CD4-positive, alpha-beta T cell (primary cell): ENCODE measurements around the gene ATP4A. TPM values are rescaled to one million over a fixed set of nuclear protein-coding genes. Genes with fewer than 3 reads are reported as not detected.

ENCODE experiments used
- ATAC-seq: fragments of 200-7000 bp; cut with Tn5 transposase; one replicate; pipeline ENCODE4 v1.10.0; 2022; ENCODE audit warnings: mild to moderate bottlenecking; ENCODE audit not compliant: poor library complexity
- CTCF ChIA-PET: fragments of 350-600 bp; sonication (Branson Sonifier 250); formaldehyde crosslinking; loops from one replicate; lab custom pipeline; 2021; ENCODE audit warnings: antibody characterized with exemption, inconsistent platforms; lab: Charles Lee
- POLR2A ChIA-PET: fragments of 350-600 bp; sonication (Branson Sonifier 250); formaldehyde crosslinking; loops from one replicate; lab custom pipeline; 2021; ENCODE audit warnings: antibody characterized with exemption, inconsistent platforms; lab: Charles Lee
- DNase-seq, 14 experiments: peaks; one replicate each; pipeline ENCODE4 v3.0.0-alpha.2; 2013 to 2020; ENCODE audit warnings: mixed read lengths in 2 of 14
- H3K27ac ChIP-seq, 2 donors: one replicate each; pipeline versions ENCODE4 v1.5.1 to v1.7.0; 2013; ENCODE audit warnings: low read length in 2 of 2, low read depth in 1 of 2, mild to moderate bottlenecking in 1 of 2
- H3K27me3 ChIP-seq, 2 experiments: 1 replicate in 1 of 2; 2 replicates in 1 of 2; pipeline versions ENCODE4 v1.6.1 to v1.7.0; 2013; ENCODE audit warnings: low read length in 2 of 2, control low read depth in 1 of 2, mild to moderate bottlenecking in 1 of 2, moderate library complexity in 1 of 2; ENCODE audit not compliant: insufficient read depth in 2 of 2, control insufficient read depth in 1 of 2
- H3K36me3 ChIP-seq: one replicate; pipeline ENCODE4 v1.6.1; 2013; ENCODE audit warnings: low read length, control low read depth; ENCODE audit not compliant: insufficient read depth
- H3K4me1 ChIP-seq: one replicate; pipeline ENCODE4 v1.6.1; 2013; ENCODE audit warnings: low read length, control low read depth; ENCODE audit not compliant: insufficient read depth
- H3K4me3 ChIP-seq: one replicate; pipeline ENCODE4 v1.5.1; 2013; ENCODE audit warnings: mild to moderate bottlenecking, low read length, moderate library complexity
- H3K9me3 ChIP-seq, 2 experiments: 1 replicate in 1 of 2; 2 replicates in 1 of 2; pipeline versions ENCODE4 v1.6.1 to v1.7.0; 2013; ENCODE audit warnings: low read length in 2 of 2, mild to moderate bottlenecking in 2 of 2, control low read depth in 1 of 2, moderate library complexity in 1 of 2; ENCODE audit not compliant: control insufficient read depth in 1 of 2, insufficient read depth in 1 of 2
- H3K27ac Mint-ChIP-seq: one replicate; pipeline ENCODE4 v1.8.0; 2020; ENCODE audit warnings: mixed read lengths
- H3K27me3 Mint-ChIP-seq: one replicate; pipeline ENCODE4 v1.8.0; 2021; ENCODE audit warnings: mixed read lengths
- H3K36me3 Mint-ChIP-seq: one replicate; pipeline ENCODE4 v1.8.0; 2021; ENCODE audit warnings: low read depth, mixed read lengths
- H3K4me1 Mint-ChIP-seq: one replicate; pipeline ENCODE4 v1.8.0; 2021; ENCODE audit warnings: low read depth, mixed read lengths
- H3K4me3 Mint-ChIP-seq: one replicate; pipeline ENCODE4 v1.8.0; 2020; ENCODE audit warnings: mild to moderate bottlenecking, mixed read lengths
- H3K9me3 Mint-ChIP-seq: one replicate; pipeline ENCODE4 v1.8.0; 2020; ENCODE audit warnings: mixed read lengths
- CTCF ChIP-seq: fragments of 200-600 bp; IDR thresholded peaks from one replicate; pipeline ENCODE4 v1.8.0; 2022; ENCODE audit warnings: antibody characterized with exemption, mild to moderate bottlenecking
- intact Hi-C, 2 experiments: fragments of 100-400 bp; cut with DNase I in 1 of 2; cut with micrococcal nuclease in 1 of 2; formaldehyde crosslinking; loops; one replicate each; pipeline versions ENCODE4 v1.15.1 to v1.9.0; 2023 to 2025; cut with DNase I, micrococcal nuclease
- total RNA-seq, 174 experiments: library from RNA in 2 of 174; stranded (reverse) in 2 of 174; gene quantifications; one replicate each; pipeline ENCODE4 v1.2.3 and lab custom pipeline; 2021 to 2026

ATP4A gene
- total RNA-seq, 2 experiments from 2014 or later, result not detected

DNA sequence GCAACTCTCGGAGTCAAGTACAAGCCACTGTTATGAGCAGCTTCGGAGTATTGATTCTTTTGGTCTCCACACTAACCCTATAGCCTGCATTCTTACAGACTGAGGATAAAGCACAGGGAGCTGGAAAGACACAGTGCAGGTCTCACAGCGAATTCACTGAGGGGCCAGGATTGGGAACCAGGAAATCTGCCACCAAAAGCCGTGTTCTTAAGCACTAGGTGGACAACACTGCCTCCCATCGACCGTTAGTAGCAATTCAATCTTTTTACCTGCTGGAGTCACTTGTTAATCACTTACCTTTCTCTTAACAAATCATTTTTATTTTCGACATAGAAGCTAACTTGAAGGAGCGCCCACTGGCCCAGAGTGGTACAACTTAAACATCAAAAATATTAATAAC, 28.8 kb upstream of the ATP4A start:
- Histone ChIP-seq H3K27ac (no peak overlapping the region), H3K27me3 (no peaks in the 10 kb centered on the region), H3K4me1 (no peaks in the 10 kb centered on the region), H3K36me3 (no peaks in the 10 kb centered on the region), H3K9me3 (no peaks in the 10 kb centered on the region), H3K4me3 (no peak overlapping the region)
- peak; percentile 59 for TF ChIP-seq CTCF
- ATAC-seq (no peak), DNase-seq (peak in 4 of 14 experiments; percentile 38 to 71 (median 55))
- ChIA-PET POLR2A (no interaction called here), CTCF (interaction anchor here (0.9 kb wide), 1 partner anchor 43 kb away, joined by 4 read pairs; no protein-coding TSS in a partner anchor)
- Mint-ChIP-seq H3K36me3 (no peaks in the 10 kb centered on the region), H3K27ac (no peak overlapping the region), H3K4me3 (no peak overlapping the region), H3K27me3 (peaks cover 17% of the 10 kb centered on the region), H3K9me3 (no peaks in the 10 kb centered on the region), H3K4me1 (no peaks in the 10 kb centered on the region)
- intact Hi-C loops, result loop anchor here (1.0 to 5.0 kb wide), 3 partner anchors 45 to 240 kb away; partner anchors contain the start of gene TMEM147 (in 1 of the 2)

DNA sequence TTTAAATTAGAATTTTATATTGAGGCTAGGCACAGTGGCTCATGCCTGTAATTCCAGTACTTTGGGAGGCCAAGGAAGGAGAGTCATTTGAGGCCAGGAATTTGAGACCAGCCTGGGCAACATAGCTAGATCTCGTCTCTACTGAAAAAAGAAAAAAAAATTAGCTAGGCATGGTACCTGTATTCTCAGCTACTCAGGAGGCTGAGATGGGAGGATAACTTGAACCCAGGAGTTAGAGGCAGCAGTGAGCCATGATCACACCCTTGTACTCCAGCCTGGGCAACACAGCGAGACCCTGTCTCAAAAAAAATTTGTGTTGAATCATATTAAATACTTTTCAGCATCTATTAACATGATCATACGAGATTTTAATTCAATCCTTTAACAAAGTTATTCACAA, 27.4 kb upstream of the ATP4A start:
- TF ChIP-seq CTCF, result no peak
- intact Hi-C loops, result loop anchor here (5.0 kb wide), 2 partner anchors 44 to 239 kb away; partner anchors contain the start of gene TMEM147 (in 1 of the 2)

GRCh38 chr19:35587321-35587720, 23.9 kb upstream of the ATP4A start:
- Mint-ChIP-seq H3K27ac (no peak overlapping the region), H3K4me1 (no peaks in the 10 kb centered on the region), H3K36me3 (no peaks in the 10 kb centered on the region), H3K4me3 (no peak overlapping the region), H3K27me3 (peaks cover 29% of the 10 kb centered on the region), H3K9me3 (no peaks in the 10 kb centered on the region)
- H3K36me3 ChIP-seq, result no peaks in the 10 kb centered on the region
- H3K9me3 ChIP-seq, result peaks cover 0 to 7% of the 10 kb centered on the region in 2 experiments
- no peak overlapping the region for H3K4me3 ChIP-seq
- CTCF ChIA-PET, result no interaction called here
- no peak overlapping the region for H3K27ac ChIP-seq
- peaks cover 3 to 6% of the 10 kb centered on the region in 2 experiments for H3K27me3 ChIP-seq
- no peaks in the 10 kb centered on the region for H3K4me1 ChIP-seq
- ATAC-seq (no peak), DNase-seq (no peak)
- POLR2A ChIA-PET, result no interaction called here
- intact Hi-C loops, result no loop called here
- no peak for TF ChIP-seq CTCF

More for the DNA sequence above, 27.4 kb upstream of the ATP4A start:
- peaks cover 23% of the 10 kb centered on the region for H3K27me3 Mint-ChIP-seq
- no peak overlapping the region for H3K4me3 Mint-ChIP-seq
- Histone ChIP-seq H3K4me3 (no peak overlapping the region), H3K36me3 (no peaks in the 10 kb centered on the region), H3K27me3 (peaks cover 0 to 5% of the 10 kb centered on the region in 2 experiments), H3K27ac (no peak overlapping the region), H3K9me3 (peaks cover 0 to 4% of the 10 kb centered on the region in 2 experiments), H3K4me1 (no peaks in the 10 kb centered on the region)
- ATAC-seq, result no peak
- ChIA-PET CTCF (no interaction called here), POLR2A (no interaction called here)
- no peaks in the 10 kb centered on the region for H3K4me1 Mint-ChIP-seq
- no peak for DNase-seq
- H3K27ac Mint-ChIP-seq, result no peak overlapping the region
- no peaks in the 10 kb centered on the region for H3K9me3 Mint-ChIP-seq
- no peaks in the 10 kb centered on the region for H3K36me3 Mint-ChIP-seq
